H9 (cell line): Measurements from ENCODE around the gene VPS25. TPM values are rescaled to one million over a fixed set of nuclear protein-coding genes. Genes with fewer than 3 reads are reported as not detected.

Experiments
- DNase-seq: peaks from one replicate; pipeline ENCODE4 v3.0.0-alpha.2; 2017
- H2AFZ ChIP-seq: one replicate; pipeline ENCODE4 v1.6.1; 2013; ENCODE audit warnings: mild to moderate bottlenecking, low read length, control low read depth, moderate library complexity
- H2AK5ac ChIP-seq: 2 replicates; pipeline ENCODE4 v1.6.1; 2013; ENCODE audit warnings: low read length, control low read depth, mixed read lengths; ENCODE audit not compliant: insufficient read length
- H2BK120ac ChIP-seq: one replicate; pipeline ENCODE4 v1.6.1; 2013; ENCODE audit warnings: low read depth, mild to moderate bottlenecking, low read length, control low read depth, inconsistent platforms; ENCODE audit not compliant: poor library complexity, severe bottlenecking
- H2BK12ac ChIP-seq: 2 replicates; pipeline ENCODE4 v1.6.1; 2013; ENCODE audit warnings: low read length, control low read depth, mixed read lengths, low read depth; ENCODE audit not compliant: insufficient read length
- H2BK15ac ChIP-seq: 2 replicates; pipeline ENCODE4 v1.6.1; 2013; ENCODE audit warnings: low read depth, low read length, control low read depth
- H2BK20ac ChIP-seq: one replicate; pipeline ENCODE4 v1.6.1; 2013; ENCODE audit warnings: low read depth, mild to moderate bottlenecking, low read length, control low read depth, inconsistent platforms; ENCODE audit not compliant: poor library complexity, severe bottlenecking
- H2BK5ac ChIP-seq: 2 replicates; pipeline ENCODE4 v1.6.1; 2013; ENCODE audit warnings: low read length, control low read depth, mixed read lengths; ENCODE audit not compliant: insufficient read length
- H3K14ac ChIP-seq: 2 replicates; pipeline ENCODE4 v1.6.1; 2013; ENCODE audit warnings: low read length, control low read depth; ENCODE audit not compliant: insufficient read depth
- H3K18ac ChIP-seq: 2 replicates; pipeline ENCODE4 v1.6.1; 2013; ENCODE audit warnings: low read depth, mild to moderate bottlenecking, mixed read lengths, low read length, control low read depth; ENCODE audit not compliant: insufficient read length
- H3K23ac ChIP-seq: 2 replicates; pipeline ENCODE4 v1.6.1; 2013; ENCODE audit warnings: low read length, control low read depth, mixed read lengths, low read depth; ENCODE audit not compliant: insufficient read length
- H3K23me2 ChIP-seq: 2 replicates; pipeline ENCODE4 v1.6.1; 2013; ENCODE audit warnings: low read depth, mild to moderate bottlenecking, mixed read lengths, low read length, control low read depth; ENCODE audit not compliant: insufficient read length, poor library complexity, severe bottlenecking
- H3K27ac ChIP-seq: 2 replicates; pipeline ENCODE4 v1.5.1; 2013; ENCODE audit warnings: low read length, control low read depth, mixed read lengths, low read depth; ENCODE audit not compliant: insufficient read length
- H3K27me3 ChIP-seq: 2 replicates; pipeline ENCODE4 v1.6.1; 2013; ENCODE audit warnings: low read length, control low read depth, inconsistent platforms; ENCODE audit not compliant: insufficient read depth
- H3K4ac ChIP-seq: 2 replicates; pipeline ENCODE4 v1.6.1; 2013; ENCODE audit warnings: low read depth, mild to moderate bottlenecking, control low read depth, inconsistent platforms, low read length, moderate library complexity
- H3K4me1 ChIP-seq: 2 replicates; pipeline ENCODE4 v1.6.1; 2013; ENCODE audit warnings: low read length, control low read depth, inconsistent platforms; ENCODE audit not compliant: insufficient read depth
- H3K4me2 ChIP-seq: 2 replicates; pipeline ENCODE4 v1.6.1; 2013; ENCODE audit warnings: low read length, control low read depth, mixed read lengths; ENCODE audit not compliant: insufficient read length, insufficient read depth
- H3K56ac ChIP-seq: 2 replicates; pipeline ENCODE4 v1.6.1; 2013; ENCODE audit warnings: low read depth, mild to moderate bottlenecking, mixed read lengths, low read length, control low read depth; ENCODE audit not compliant: insufficient read length
- H3K79me1 ChIP-seq: 2 replicates; pipeline ENCODE4 v1.6.1; 2013; ENCODE audit warnings: low read depth, mild to moderate bottlenecking, moderate library complexity, low read length, control low read depth, inconsistent platforms; ENCODE audit not compliant: insufficient read depth, poor library complexity, severe bottlenecking
- H3K79me2 ChIP-seq: 2 replicates; pipeline ENCODE4 v1.6.1; 2013; ENCODE audit warnings: low read length, control low read depth, inconsistent platforms; ENCODE audit not compliant: insufficient read depth
- H3K9ac ChIP-seq: 2 replicates; pipeline ENCODE4 v1.6.1; 2013; ENCODE audit warnings: low read length, control low read depth, mixed read lengths; ENCODE audit not compliant: insufficient read length; ENCODE audit errors: extremely low read depth
- H3K9me3 ChIP-seq: one replicate; pipeline ENCODE4 v1.6.1; 2013; ENCODE audit warnings: low read depth, low read length, inconsistent platforms; ENCODE audit not compliant: control insufficient read depth
- H3T11ph ChIP-seq: one replicate; pipeline ENCODE4 v1.6.1; 2013; ENCODE audit warnings: mild to moderate bottlenecking, low read length, control low read depth, inconsistent platforms
- H4K20me1 ChIP-seq: one replicate; pipeline ENCODE4 v1.6.1; 2013; ENCODE audit not compliant: control insufficient read depth, insufficient read length, insufficient read depth
- H4K5ac ChIP-seq: 2 replicates; pipeline ENCODE4 v1.6.1; 2013; ENCODE audit warnings: low read depth, mild to moderate bottlenecking, mixed read lengths, low read length, control low read depth; ENCODE audit not compliant: insufficient read length
- H4K8ac ChIP-seq: replicated peaks from 2 replicates; pipeline ENCODE4 v1.6.1; 2013; ENCODE audit warnings: low read length, control low read depth, mixed read lengths, low read depth; ENCODE audit not compliant: insufficient read length
- H4K91ac ChIP-seq: 2 replicates; pipeline ENCODE4 v1.6.1; 2013; ENCODE audit warnings: low read depth, mild to moderate bottlenecking, moderate library complexity, mixed read lengths, low read length, control low read depth; ENCODE audit not compliant: insufficient read length
- H3K27ac Mint-ChIP-seq, 3 experiments: 2 replicates in 2 of 3; 3 replicates in 1 of 3; pipeline ENCODE4 v1.8.0; 2020 to 2021; ENCODE audit warnings: mixed read lengths in 3 of 3, mild to moderate bottlenecking in 1 of 3, moderate library complexity in 1 of 3
- H3K27me3 Mint-ChIP-seq: 2 replicates; pipeline ENCODE4 v1.8.0; 2021; ENCODE audit warnings: low read depth, mild to moderate bottlenecking, moderate library complexity, mixed read lengths
- H3K36me3 Mint-ChIP-seq, 3 experiments: 2 replicates in 2 of 3; 3 replicates in 1 of 3; pipeline ENCODE4 v1.8.0; 2020 to 2021; ENCODE audit warnings: low read depth in 3 of 3, mixed read lengths in 3 of 3; ENCODE audit not compliant: insufficient read depth in 1 of 3
- H3K4me1 Mint-ChIP-seq, 2 experiments: 2 replicates each; pipeline ENCODE4 v1.8.0; 2020; ENCODE audit warnings: mixed read lengths in 2 of 2
- H3K4me3 Mint-ChIP-seq, 2 experiments: 2 replicates in 1 of 2; 3 replicates in 1 of 2; pipeline ENCODE4 v1.8.0; 2020 to 2021; ENCODE audit warnings: mild to moderate bottlenecking in 2 of 2, mixed read lengths in 2 of 2, moderate library complexity in 1 of 2
- H3K9me3 Mint-ChIP-seq, 2 experiments: 2 replicates in 1 of 2; 3 replicates in 1 of 2; pipeline ENCODE4 v1.8.0; 2020; ENCODE audit warnings: mild to moderate bottlenecking in 2 of 2, mixed read lengths in 2 of 2, moderate library complexity in 1 of 2
- CTCF ChIP-seq: fragments of 200-600 bp; sonication (generic); conservative IDR thresholded peaks from 3 replicates; pipeline ENCODE4 v1.8.0; 2021; ENCODE audit warnings: antibody characterized with exemption, mild to moderate bottlenecking
- WGBS: extraction: QIAGEN DNeasy Blood & Tissue Kit; methylation state at CpG from one replicate; pipeline ENCODE4 v1.1.7; 2013; ENCODE audit warnings: missing lambda C conversion rate, low lambda C conversion rate, mixed read lengths; ENCODE audit not compliant: insufficient read length; ENCODE audit errors: extremely low coverage; 5-methylcytosine and 5-hydroxymethylcytosine counted together
- total RNA-seq: library from RNA; stranded (reverse); gene quantifications from 2 replicates; pipeline ENCODE4 v1.2.1, GENCODE V29; 2021

The VPS25 gene
- total RNA-seq, 1 experiment from 2014 or later: 113 TPM

GRCh38 chr17:42814633-42815399, 41.6 kb downstream of the VPS25 start:
- H3K79me2 ChIP-seq: no peaks in the 10 kb centered on the region
- H3K9me3 ChIP-seq: no peaks in the 10 kb centered on the region
- Mint-ChIP-seq H3K4me1 (no peaks in the 10 kb centered on the region), H3K36me3 (peaks cover 25 to 84% (median 69%) of the 10 kb centered on the region in 3 experiments; a peak in 6 of 7 replicates), H3K27ac (no peak overlapping the region), H3K4me3 (no peak overlapping the region), H3K27me3 (no peaks in the 10 kb centered on the region), H3K9me3 (no peaks in the 10 kb centered on the region)
- H3K56ac ChIP-seq: no peak overlapping the region
- no peak overlapping the region for H2BK5ac ChIP-seq
- no peak overlapping the region for H3K27ac ChIP-seq
- no peaks in the 10 kb centered on the region for H3K79me1 ChIP-seq
- H3K23ac ChIP-seq: no peak overlapping the region
- WGBS: no CpG with 5 or more reads among the region's 8 CpGs
- H3K18ac ChIP-seq: no peak overlapping the region
- no peaks in the 10 kb centered on the region for H3K23me2 ChIP-seq
- H3K4me1 ChIP-seq: no peaks in the 10 kb centered on the region
- no peak overlapping the region for H4K8ac ChIP-seq
- no peak for TF ChIP-seq CTCF
- no peak overlapping the region for H3K9ac ChIP-seq
- H2AFZ ChIP-seq: no peak overlapping the region
- no peak for DNase-seq
- no peak overlapping the region for H2BK20ac ChIP-seq
- no peak overlapping the region for H2BK15ac ChIP-seq
- no peak overlapping the region for H3K14ac ChIP-seq
- no peak overlapping the region for H2BK120ac ChIP-seq
- H2BK12ac ChIP-seq: no peak overlapping the region
- no peak overlapping the region for H3K4ac ChIP-seq
- no peak overlapping the region for H4K5ac ChIP-seq
- H4K91ac ChIP-seq: no peak overlapping the region
- no peak overlapping the region for H3T11ph ChIP-seq
- H3K4me2 ChIP-seq: no peak overlapping the region
- H3K27me3 ChIP-seq: no peaks in the 10 kb centered on the region
- H4K20me1 ChIP-seq: no peaks in the 10 kb centered on the region
- H2AK5ac ChIP-seq: no peak overlapping the region
